ENCODE results near the gene LPA.

DNA sequence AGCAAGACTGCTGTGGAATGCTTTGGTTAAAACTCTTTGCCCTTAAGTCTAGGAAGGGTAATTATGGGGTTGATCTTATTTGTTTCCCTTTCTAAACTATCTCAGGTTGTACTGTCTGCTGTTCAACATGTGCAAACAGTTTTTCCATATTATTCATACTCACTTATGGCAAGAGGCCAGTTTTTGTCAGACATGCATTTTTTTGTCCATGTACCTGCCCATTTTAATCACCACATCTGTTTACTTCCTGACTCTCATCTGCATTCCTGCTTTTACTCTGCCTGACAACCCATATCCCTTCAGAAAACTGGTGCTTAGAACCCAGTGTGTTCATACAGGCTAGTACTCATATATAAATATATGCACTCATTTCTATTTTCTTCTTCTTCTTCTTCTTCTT lies 80.3 kb downstream of the LPA start:
- TF ChIP-seq JUN (IDR thresholded peaks at IDR 0.05), result no peak
- TF ChIP-seq, protein P1, sequence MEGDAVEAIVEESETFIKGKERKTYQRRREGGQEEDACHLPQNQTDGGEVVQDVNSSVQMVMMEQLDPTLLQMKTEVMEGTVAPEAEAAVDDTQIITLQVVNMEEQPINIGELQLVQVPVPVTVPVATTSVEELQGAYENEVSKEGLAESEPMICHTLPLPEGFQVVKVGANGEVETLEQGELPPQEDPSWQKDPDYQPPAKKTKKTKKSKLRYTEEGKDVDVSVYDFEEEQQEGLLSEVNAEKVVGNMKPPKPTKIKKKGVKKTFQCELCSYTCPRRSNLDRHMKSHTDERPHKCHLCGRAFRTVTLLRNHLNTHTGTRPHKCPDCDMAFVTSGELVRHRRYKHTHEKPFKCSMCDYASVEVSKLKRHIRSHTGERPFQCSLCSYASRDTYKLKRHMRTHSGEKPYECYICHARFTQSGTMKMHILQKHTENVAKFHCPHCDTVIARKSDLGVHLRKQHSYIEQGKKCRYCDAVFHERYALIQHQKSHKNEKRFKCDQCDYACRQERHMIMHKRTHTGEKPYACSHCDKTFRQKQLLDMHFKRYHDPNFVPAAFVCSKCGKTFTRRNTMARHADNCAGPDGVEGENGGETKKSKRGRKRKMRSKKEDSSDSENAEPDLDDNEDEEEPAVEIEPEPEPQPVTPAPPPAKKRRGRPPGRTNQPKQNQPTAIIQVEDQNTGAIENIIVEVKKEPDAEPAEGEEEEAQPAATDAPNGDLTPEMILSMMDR (IDR thresholded peaks at IDR 0.05), result no peak
- no peak for TF ChIP-seq POLR2A (IDR thresholded peaks at IDR 0.05; ENCODE audit: low read length)
- TF ChIP-seq ZFP36 (IDR thresholded peaks at IDR 0.05; ENCODE audit: borderline replicate concordance, partially characterized antibody), result no peak

Measured in A549 (cell line).